ENCODE data around the gene TRIB2. TPM values are rescaled to one million over a fixed set of nuclear protein-coding genes. Genes with fewer than 3 reads are reported as not detected.
"Not testable (repeated sequence)": the region's sequence is repeated elsewhere in the genome, so short reads cannot be mapped to it uniquely, and the experiment has no call there.

TRIB2 gene
- polyA plus RNA-seq (2013, experiment 1 of 2; ENCODE audit: insufficient read length), result 13.2 TPM
- polyA plus RNA-seq (2013, experiment 2 of 2; ENCODE audit: insufficient read length), result 13.5 TPM

- peak; percentile 91 for DNase-seq
Observed at GRCh38 chr2:12716282-12717190, at the start of gene TRIB2. Gene TRIB2 (plus strand): TSS chr2:12716936. CDS start chr2:12718308, 1,372 bp downstream.

GRCh38 chr2:12669036-12669435 lies 47.7 kb upstream of the TRIB2 start:
- DNase-seq, result no peak

- no peak for DNase-seq
Observed at GRCh38 chr2:12672711-12673315, 43.9 kb upstream of the TRIB2 start.

GRCh38 chr2:12674644-12675328 lies 42.0 kb upstream of the TRIB2 start:
- DNase-seq, result no peak

- no peak for DNase-seq
Observed at GRCh38 chr2:12675352-12675795, 41.4 kb upstream of the TRIB2 start.

- DNase-seq, result no peak
Observed at GRCh38 chr2:12675801-12676200, 40.9 kb upstream of the TRIB2 start.

- no peak for DNase-seq
Observed at GRCh38 chr2:12676771-12677170, 40.0 kb upstream of the TRIB2 start.

- peak; percentile 57 for DNase-seq
Observed at GRCh38 chr2:12678186-12678585, 38.5 kb upstream of the TRIB2 start.

- no peak for DNase-seq
Observed at GRCh38 chr2:12679550-12680072, 37.1 kb upstream of the TRIB2 start.

- DNase-seq, result not testable (repeated sequence)
Observed at GRCh38 chr2:12680115-12680514, 36.6 kb upstream of the TRIB2 start.

GRCh38 chr2:12682017-12682416 lies 34.7 kb upstream of the TRIB2 start:
- DNase-seq, result no peak

- DNase-seq, result no peak
Observed at GRCh38 chr2:12683457-12684100, 33.2 kb upstream of the TRIB2 start.

GRCh38 chr2:12684471-12684936 lies 32.2 kb upstream of the TRIB2 start:
- peak; percentile 79 for DNase-seq

- DNase-seq, result peak; percentile 59
Observed at GRCh38 chr2:12685145-12685544, 31.6 kb upstream of the TRIB2 start.

GRCh38 chr2:12685956-12686355 lies 30.8 kb upstream of the TRIB2 start:
- no peak for DNase-seq

- DNase-seq, result no peak
Observed at GRCh38 chr2:12686708-12687283, 29.9 kb upstream of the TRIB2 start.

GRCh38 chr2:12688091-12688490 lies 28.6 kb upstream of the TRIB2 start:
- no peak for DNase-seq

GRCh38 chr2:12688893-12689292 lies 27.8 kb upstream of the TRIB2 start:
- no peak for DNase-seq

- DNase-seq, result no peak
Observed at GRCh38 chr2:12693509-12693908, 23.2 kb upstream of the TRIB2 start.

- DNase-seq, result no peak
Observed at GRCh38 chr2:12694990-12695774, 21.6 kb upstream of the TRIB2 start.

- no peak for DNase-seq
Observed at GRCh38 chr2:12697617-12698016, 19.1 kb upstream of the TRIB2 start.

Data from fibroblast of skin of abdomen (primary cell).